HepG2 (cell line): Measurements from ENCODE around the gene TUT4. TPM values are rescaled to one million over a fixed set of nuclear protein-coding genes. Genes with fewer than 3 reads are reported as not detected.

Source experiments
- ATAC-seq: fragments of 200-7000 bp; cut with Tn5 transposase; 3 replicates; pipeline ENCODE4 v1.9.1; 2020; ENCODE audit warnings: mild to moderate bottlenecking, moderate library complexity
- BruUV-seq: library from RNA; stranded (reverse); fragments of 400-500 nt; replicated peaks from 2 replicates; lab custom pipeline; 2021; lab: Mats Ljungman, UMichigan
- CTCF ChIA-PET: fragments of 300-600 bp; formaldehyde crosslinking; extraction: SDS; loops from one replicate; lab custom pipeline; 2021; ENCODE audit warnings: low total read pairs, inconsistent platforms, low intra/inter-chr PET ratio; lab: Yijun Ruan, JAX
- POLR2A ChIA-PET: fragments of 350-600 bp; sonication (Branson Sonifier 250); formaldehyde crosslinking; loops from one replicate; lab custom pipeline; 2020; ENCODE audit warnings: antibody characterized with exemption, inconsistent platforms; lab: Yijun Ruan, JAX
- DNase-seq: peaks from one replicate; pipeline ENCODE4 v3.0.0-alpha.2; 2015; ENCODE audit warnings: low spot score
- FAIRE-seq: peaks from 3 replicates; lab custom pipeline; 2011; peaks lifted over from hg19 to GRCh38; lab: Jason Lieb, UNC
- H2AFZ ChIP-seq: one replicate; pipeline ENCODE4 v1.6.1; 2011; ENCODE audit warnings: low read length, inconsistent platforms
- H3K27ac ChIP-seq: fragments of 300-600 bp; 3 replicates; pipeline ENCODE4 v1.8.0; 2011; ENCODE audit warnings: mixed run types, mild to moderate bottlenecking, mixed read lengths, low read length, inconsistent platforms; ENCODE audit not compliant: insufficient read depth; ENCODE audit errors: extremely low read length
- H3K27me3 ChIP-seq, 2 experiments: fragments of 200-600 bp in 1 of 2; 2 replicates in 1 of 2; 3 replicates in 1 of 2; pipeline versions ENCODE4 v1.6.0 to v1.8.0; 2011; ENCODE audit warnings: low read length in 2 of 2, mild to moderate bottlenecking in 2 of 2, moderate library complexity in 2 of 2, inconsistent platforms in 1 of 2; ENCODE audit not compliant: insufficient read depth in 2 of 2, control insufficient read depth in 1 of 2
- H3K36me3 ChIP-seq, 2 experiments: fragments of 200-600 bp in 1 of 2; replicated peaks in 1 of 2; 2 replicates in 1 of 2; 3 replicates in 1 of 2; pipeline versions ENCODE4 v1.5.1 to v1.8.0; 2011; ENCODE audit warnings: low read length in 2 of 2, inconsistent platforms in 1 of 2; ENCODE audit not compliant: insufficient read depth in 2 of 2, control insufficient read depth in 1 of 2
- H3K4me1 ChIP-seq: 2 replicates; pipeline ENCODE4 v1.5.1; 2012; ENCODE audit warnings: low read length, inconsistent platforms; ENCODE audit not compliant: insufficient read depth
- H3K4me2 ChIP-seq: 2 replicates; pipeline ENCODE4 v1.6.0; 2011; ENCODE audit warnings: low read depth, low read length, inconsistent platforms
- H3K4me3 ChIP-seq, 3 experiments: fragments of 200-600 bp in 1 of 3; sonication (generic), shearing (Covaris generic) in 1 of 3; replicated peaks in 1 of 3; 2 replicates each; pipeline ENCODE4 v1.5.1; 2011 to 2016; ENCODE audit warnings: low read length in 3 of 3, inconsistent platforms in 2 of 3, low read depth in 2 of 3, mild to moderate bottlenecking in 2 of 3, control low read depth in 1 of 3, mixed read lengths in 1 of 3; ENCODE audit not compliant: insufficient read depth in 1 of 3
- H3K79me2 ChIP-seq: one replicate; pipeline ENCODE4 v1.6.1; 2011; ENCODE audit warnings: low read length, inconsistent platforms; ENCODE audit not compliant: insufficient read depth
- H3K9ac ChIP-seq: 2 replicates; pipeline ENCODE4 v1.6.0; 2011; ENCODE audit warnings: mild to moderate bottlenecking, low read depth, low read length, inconsistent platforms; ENCODE audit not compliant: insufficient read depth
- H3K9me3 ChIP-seq: 2 replicates; pipeline ENCODE4 v1.5.1; 2012; ENCODE audit warnings: mild to moderate bottlenecking, low read length
- H4K20me1 ChIP-seq: 2 replicates; pipeline ENCODE4 v1.6.0; 2011; ENCODE audit warnings: inconsistent platforms, mild to moderate bottlenecking, low read length, moderate library complexity; ENCODE audit not compliant: insufficient read depth
- CEBPB ChIP-seq: IDR thresholded peaks from 2 replicates; pipeline ENCODE4 v1.6.1; 2011; ENCODE audit warnings: low read depth, low read length, improper control_type of control experiment, borderline replicate concordance
- RARG ChIP-seq: sonication (generic); formaldehyde crosslinking; IDR thresholded peaks from 2 replicates; pipeline ENCODE4 v1.4.0; 2020; ENCODE audit warnings: low read depth, mild to moderate bottlenecking, missing genetic modification reagents
- TFDP1 ChIP-seq: IDR thresholded peaks from 2 replicates; pipeline ENCODE4 v1.6.1; 2016; ENCODE audit warnings: missing compliant biosample characterization, missing genetic modification reagents, borderline replicate concordance
- ZNF331 ChIP-seq: sonication (generic); formaldehyde crosslinking; IDR thresholded peaks from 2 replicates; pipeline ENCODE4 v1.4.0; 2020; ENCODE audit warnings: missing genetic modification reagents
- ZNF530 ChIP-seq: sonication (generic); formaldehyde crosslinking; IDR thresholded peaks from 2 replicates; pipeline ENCODE4 v1.5.0; 2020; ENCODE audit warnings: low read depth, mild to moderate bottlenecking, missing genetic modification reagents
- ZNF598 ChIP-seq: sonication (generic); formaldehyde crosslinking; IDR thresholded peaks from 2 replicates; pipeline ENCODE4 v1.5.1; 2020; ENCODE audit warnings: mild to moderate bottlenecking, missing genetic modification reagents, borderline replicate concordance
- WGBS: methylation state at CpG from one replicate; pipeline ENCODE4 v1.1.6; 2017; ENCODE audit warnings: low lambda C conversion rate; 5-methylcytosine and 5-hydroxymethylcytosine counted together
- in situ Hi-C: cut with HindIII; loops from 2 replicates; pipeline ENCODE4 v1.10.0; 2017; ENCODE audit warnings: low pct_unique_long_range_greater_than_20kb; ENCODE audit not compliant: extremely low pct_ligation_motif_present
- intact Hi-C: fragments of 100-400 bp; cut with micrococcal nuclease; formaldehyde crosslinking; loops from one replicate; pipeline ENCODE4 v1.10.0; 2022; ENCODE audit not compliant: unreplicated experiment
- polyA plus RNA-seq, 8 experiments: library from polyadenylated mRNA; depleted of rRNA in 3 of 8; stranded (reverse) in 7 of 8; unstranded in 1 of 8; fragments of >200 nt; fragmentation: Illumina TruSeq in 4 of 8; extraction: Trizol in 4 of 8; gene quantifications; 2 replicates each; pipeline versions ENCODE4 v1.2.1 to v1.2.3, GENCODE V29; 2011 to 2016; ENCODE audit warnings: low read depth in 4 of 8, missing spikeins in 1 of 8, mixed read lengths in 1 of 8; ENCODE audit not compliant: insufficient read depth in 1 of 8
- total RNA-seq, 5 experiments: library from RNA; depleted of rRNA; stranded (reverse); fragments of >200 nt; fragmentation: Illumina TruSeq; extraction: Trizol; gene quantifications; 2 replicates each; pipeline ENCODE4 v1.2.3, GENCODE V29; 2016; ENCODE audit warnings: low read depth in 1 of 5

TUT4 gene
- total and polyA plus RNA-seq, 2 of the 13 experiments (the other 11 are each of a cell fraction or from before 2014, with no cell fraction given), result 44.7 to 53.5 TPM

GRCh38 chr1:52593495-52593894, 40.6 kb upstream of the TUT4 start:
- FAIRE-seq (no peak), DNase-seq (no peak), ATAC-seq (no peak)
- Histone ChIP-seq H3K4me1 (peaks cover 14% of the 10 kb centered on the region; the same call in 1 of the 2 replicates), H3K9ac (no peak overlapping the region), H3K79me2 (no peaks in the 10 kb centered on the region), H3K9me3 (no peaks in the 10 kb centered on the region), H3K27ac (no peak overlapping the region), H4K20me1 (no peaks in the 10 kb centered on the region), H3K4me2 (no peak overlapping the region), H3K27me3 (no peaks in the 10 kb centered on the region; a peak in 1 of 5 replicates), H3K4me3 (no peak overlapping the region), H3K36me3 (no peaks in the 10 kb centered on the region), H2AFZ (no peak overlapping the region)
- POLR2A ChIA-PET, result no interaction called here
- intact Hi-C loops, result no loop called here
- no TSS peak for BruUV-seq
- CTCF ChIA-PET, result no interaction called here
- in situ Hi-C loops, result no loop called here
- 69% methylated on average over 1 of the region's 1 CpG for WGBS
- TF ChIP-seq ZNF331 (no peak), CEBPB (peak; percentile 55; the same call in 1 of the 2 replicates), RARG (no peak)

GRCh38 chr1:52592637-52593323, 39.9 kb upstream of the TUT4 start:
- Histone ChIP-seq H3K4me1 (peaks cover 14% of the 10 kb centered on the region; the same call in 1 of the 2 replicates), H3K9me3 (no peaks in the 10 kb centered on the region), H3K4me3 (no peak overlapping the region), H3K36me3 (no peaks in the 10 kb centered on the region), H3K27me3 (no peaks in the 10 kb centered on the region; a peak in 1 of 5 replicates), H2AFZ (no peak overlapping the region), H3K9ac (no peak overlapping the region), H3K79me2 (no peaks in the 10 kb centered on the region), H4K20me1 (no peaks in the 10 kb centered on the region), H3K27ac (no peak overlapping the region), H3K4me2 (no peak overlapping the region)
- intact Hi-C loops (no loop called here), in situ Hi-C loops (no loop called here)
- DNase-seq (no peak), ATAC-seq (no peak), FAIRE-seq (no peak)
- POLR2A ChIA-PET, result interaction anchor here (0.9 kb wide), 1 partner anchor 93 kb away, joined by 3 read pairs; no protein-coding TSS in a partner anchor
- no TSS peak for BruUV-seq
- TF ChIP-seq TFDP1 (CRISPR knock-in tag) (no peak), ZNF530 (CRISPR knock-in tag) (no peak), ZNF598 (no peak)
- CTCF ChIA-PET, result no interaction called here
- 49% methylated on average over 5 of the region's 5 CpGs for WGBS
